Measurements from ENCODE around the gene PSMD10.

PSMD10 gene

GRCh38 chrX:108091264-108091877 lies at the start of gene PSMD10, which contains the start of gene ATG4A:
PSMD10 (minus strand) TSS chrX:108091542; CDS start chrX:108091520, 22 bp downstream.
ATG4A (plus strand) TSS chrX:108091778; CDS start chrX:108091827, 49 bp downstream.
- peak; percentile 63 to 76 for DNase-seq (ENCODE audit: low read depth in 1 of 2, low spot score in 1 of 2)

- DNase-seq (ENCODE audit: low read depth in 1 of 2, low spot score in 1 of 2) = no peak
Observed at GRCh38 chrX:108138814-108139702, 47.7 kb upstream of the PSMD10 start.

DNA sequence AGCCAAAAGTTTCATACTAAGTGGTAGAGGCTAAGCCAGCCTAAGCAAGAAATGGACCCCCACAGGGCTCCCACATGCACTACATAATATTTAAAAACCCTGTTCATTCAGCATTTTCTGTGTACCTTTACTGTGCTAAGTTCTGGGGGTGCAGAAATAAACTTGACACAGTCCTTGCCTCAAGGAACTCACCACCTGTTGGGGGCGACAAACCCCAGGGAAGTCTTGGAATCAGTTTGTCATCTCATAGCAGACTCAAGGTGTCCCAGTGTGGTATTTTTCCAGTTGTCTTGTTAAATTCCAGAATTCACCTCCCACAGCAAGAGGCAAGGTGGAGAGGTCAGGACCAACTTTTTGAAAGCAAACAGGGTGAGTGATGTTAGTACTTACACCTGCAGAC lies 43.4 kb upstream of the PSMD10 start:
- no peak for DNase-seq (ENCODE audit: low read depth in 1 of 2, low spot score in 1 of 2)

DNA sequence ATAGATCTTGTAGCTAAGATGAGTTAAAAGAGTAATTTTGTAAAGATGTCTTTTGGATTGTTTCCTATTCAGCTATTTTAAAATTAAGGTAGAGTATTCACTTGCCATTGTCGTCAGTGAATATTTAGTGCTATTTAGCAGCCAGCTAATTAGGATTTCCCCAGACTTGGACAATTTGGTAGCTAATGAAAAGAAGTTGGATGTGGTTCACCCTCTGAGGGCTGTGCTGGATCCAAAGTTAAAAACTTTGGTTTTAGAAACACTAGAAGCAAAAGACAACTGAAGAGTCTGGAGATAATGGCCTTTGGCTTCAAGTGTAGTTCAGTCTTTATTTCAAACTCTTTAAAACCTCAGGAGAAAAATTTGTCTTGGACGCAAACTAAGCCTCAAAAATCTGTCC lies 41.5 kb upstream of the PSMD10 start:
- no peak for DNase-seq (ENCODE audit: low read depth in 1 of 2, low spot score in 1 of 2)

DNA sequence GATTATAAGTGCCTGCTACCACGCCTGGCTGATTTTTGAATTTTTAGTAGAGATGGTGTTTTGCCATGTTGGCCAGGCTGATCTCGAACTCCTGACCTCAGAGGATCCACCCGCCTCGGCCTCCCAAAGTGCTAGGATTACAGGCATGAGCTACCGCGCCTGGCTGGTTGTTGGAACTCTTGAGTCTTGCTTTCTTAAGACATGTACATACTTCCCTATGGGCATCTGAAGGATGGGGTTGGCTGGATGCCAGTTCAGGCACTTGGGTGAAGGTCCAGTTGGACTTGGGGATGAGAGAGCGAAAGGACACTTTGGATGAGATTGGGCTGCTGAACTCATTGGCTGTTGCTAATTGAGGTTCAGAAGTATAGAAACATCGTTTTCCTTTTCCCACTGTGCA lies 40.7 kb upstream of the PSMD10 start:
- no peak for DNase-seq (ENCODE audit: low read depth in 1 of 2, low spot score in 1 of 2)

DNA sequence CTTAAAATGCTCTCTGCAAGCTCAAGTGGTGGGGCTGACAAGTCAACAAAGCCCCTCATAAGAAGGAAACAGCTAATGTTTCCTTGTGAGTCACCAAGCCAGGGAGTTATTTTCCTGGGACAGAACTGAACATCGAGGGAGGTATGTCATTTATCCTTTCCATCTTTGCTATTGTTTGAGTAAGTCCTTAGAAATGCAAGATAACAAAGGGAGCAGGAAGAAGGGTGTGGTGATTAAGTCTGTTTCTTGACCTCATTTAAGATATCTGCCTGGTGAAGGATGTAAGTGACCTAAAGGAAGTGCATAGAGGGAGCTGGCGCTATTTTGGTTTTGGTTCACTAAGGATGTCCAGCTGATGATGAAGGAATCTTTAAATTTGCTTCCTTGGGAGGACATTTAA lies 40.1 kb upstream of the PSMD10 start:
- DNase-seq (ENCODE audit: low read depth in 1 of 2, low spot score in 1 of 2) = no peak

DNA sequence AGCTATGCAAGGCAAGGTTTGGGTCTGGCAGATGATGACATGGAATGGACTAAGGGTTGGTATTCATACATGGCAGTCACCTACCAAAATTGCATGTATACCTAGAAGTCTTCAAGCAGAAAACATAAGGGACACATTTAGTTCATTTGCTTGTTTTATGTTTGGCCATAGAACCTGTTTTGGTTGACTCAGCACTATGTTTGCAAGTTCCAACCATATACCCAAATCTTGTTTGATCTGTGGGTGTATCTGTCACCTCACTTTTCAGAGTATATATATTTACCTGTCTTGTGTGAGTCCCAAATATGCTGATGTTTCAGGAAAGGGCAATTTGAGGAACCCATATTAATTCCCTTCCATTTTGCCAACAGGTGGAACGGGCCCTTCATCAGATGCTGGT lies 39.5 kb upstream of the PSMD10 start:
- DNase-seq (ENCODE audit: low read depth in 1 of 2, low spot score in 1 of 2) = no peak

DNA sequence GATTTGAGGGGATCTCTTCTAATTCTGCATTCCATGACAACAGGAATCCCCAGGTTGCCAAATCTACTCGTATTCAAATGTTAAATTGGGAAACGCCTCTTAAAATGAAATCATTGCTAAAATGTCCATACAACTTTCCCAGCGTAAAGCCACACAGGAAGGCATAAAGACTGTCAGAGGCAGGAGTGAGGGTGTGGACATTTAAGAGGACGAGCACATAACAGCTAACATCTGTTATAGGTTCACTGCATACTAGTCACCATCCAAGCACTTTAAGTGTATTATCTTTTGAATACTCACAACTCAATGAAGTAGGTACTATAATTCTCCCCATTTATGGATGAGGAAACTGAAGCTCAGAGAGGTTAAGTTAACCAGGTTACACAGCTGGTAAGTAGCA lies 35.8 kb upstream of the PSMD10 start:
- DNase-seq (ENCODE audit: low read depth in 1 of 2, low spot score in 1 of 2) = no peak

DNA sequence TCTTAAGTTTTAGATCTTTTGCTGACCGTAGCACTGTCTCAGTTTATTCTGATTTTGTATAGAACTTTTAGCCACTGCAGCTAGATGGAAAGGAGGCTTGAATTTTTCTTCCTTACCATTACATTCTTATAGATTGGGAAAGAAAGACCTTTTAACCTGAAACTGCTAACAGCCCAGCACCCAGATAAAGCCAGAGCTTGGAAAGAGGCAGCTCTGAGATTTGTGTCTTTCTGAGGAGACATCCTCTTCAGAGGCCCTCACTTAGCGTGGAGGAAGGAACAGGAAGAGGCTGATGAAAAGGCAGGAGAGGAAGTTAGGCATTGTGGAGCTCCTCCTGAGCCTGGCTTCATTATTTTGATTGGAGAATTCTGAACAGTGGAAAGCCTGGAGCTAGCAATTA lies 35.3 kb upstream of the PSMD10 start:
- no peak for DNase-seq (ENCODE audit: low read depth in 1 of 2, low spot score in 1 of 2)

DNA sequence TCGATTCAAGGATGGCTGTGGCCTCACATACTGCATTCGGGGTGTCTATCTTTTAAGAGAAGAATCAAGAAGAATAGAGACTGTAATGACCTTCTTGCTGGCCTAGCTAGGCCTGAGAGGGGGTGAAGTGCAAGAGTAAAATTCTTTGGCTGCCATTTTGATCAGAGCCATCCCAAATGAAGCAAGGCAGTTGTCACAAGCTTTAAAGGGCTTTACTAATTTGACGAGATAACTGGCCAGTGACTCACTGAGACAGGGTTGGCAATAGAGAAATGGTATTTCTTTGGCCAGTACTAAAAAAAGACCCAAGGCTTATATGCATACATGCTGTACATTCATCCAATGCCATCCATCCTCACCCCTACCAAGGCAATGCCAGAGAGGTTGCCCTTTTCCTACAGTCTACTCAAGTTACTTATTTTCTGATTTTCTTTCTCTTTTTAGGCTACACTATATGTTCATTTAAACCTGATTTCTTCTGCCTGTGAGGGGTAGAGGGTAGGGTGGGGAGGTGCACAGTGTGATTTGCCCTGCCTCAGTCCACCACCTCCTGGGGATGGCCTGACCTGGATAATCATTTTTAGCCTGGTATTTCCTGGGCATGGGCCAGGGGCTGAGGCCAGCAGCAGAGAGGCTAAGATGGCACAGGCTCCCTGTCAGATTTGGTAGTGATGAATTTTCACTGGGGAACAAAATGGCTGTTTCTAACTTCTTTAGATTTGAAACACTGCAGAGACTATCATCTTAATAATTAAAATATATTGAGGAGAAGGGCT lies 32.4 kb upstream of the PSMD10 start:
- DNase-seq (ENCODE audit: low read depth in 1 of 2, low spot score in 1 of 2) = no peak

- DNase-seq (ENCODE audit: low read depth in 1 of 2, low spot score in 1 of 2) = no peak
Observed at GRCh38 chrX:108122748-108123147, 31.4 kb upstream of the PSMD10 start.

GRCh38 chrX:108121291-108121690 lies 29.9 kb upstream of the PSMD10 start:
- no peak for DNase-seq (ENCODE audit: low read depth in 1 of 2, low spot score in 1 of 2)

DNA sequence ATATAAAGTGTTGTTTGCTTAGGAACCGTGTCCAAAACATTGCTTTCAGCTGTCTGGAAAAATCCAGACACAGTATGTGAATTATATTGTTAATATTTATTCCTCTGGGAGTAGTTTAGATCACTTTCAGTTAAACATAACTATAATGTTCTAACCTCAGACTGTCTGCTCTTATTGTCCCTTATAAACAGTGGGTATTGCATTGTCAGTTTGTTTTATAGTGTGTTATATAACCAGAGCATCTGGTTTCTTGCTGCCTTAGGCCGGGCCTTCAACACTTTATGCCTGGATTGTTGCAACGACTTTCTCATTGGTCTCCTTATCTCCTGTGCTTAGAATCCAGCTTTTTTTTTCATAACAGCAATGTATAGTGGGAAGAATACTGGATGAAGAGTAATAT lies 26.6 kb upstream of the PSMD10 start:
- DNase-seq (ENCODE audit: low read depth in 1 of 2, low spot score in 1 of 2) = no peak

DNA sequence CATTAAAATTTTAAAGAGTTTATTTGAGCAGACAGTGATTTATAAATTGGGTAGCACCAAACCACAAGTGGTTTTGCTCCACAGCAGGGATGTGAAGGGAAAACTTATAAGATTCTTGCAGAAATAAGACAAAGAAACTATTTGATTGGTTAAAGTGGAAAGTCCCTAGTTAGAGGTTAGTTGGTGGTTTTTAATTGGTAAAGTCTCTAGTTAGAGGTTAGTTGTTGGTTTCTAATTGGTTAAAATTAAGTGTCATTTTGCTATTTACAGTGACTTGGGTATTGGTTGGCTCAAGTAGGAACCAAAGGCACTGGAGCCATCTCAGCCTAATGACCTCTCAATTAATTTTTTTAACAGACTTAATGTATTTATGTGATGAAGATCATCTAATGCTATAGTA lies 23.2 kb upstream of the PSMD10 start:
- no peak for DNase-seq (ENCODE audit: low read depth in 1 of 2, low spot score in 1 of 2)

DNA sequence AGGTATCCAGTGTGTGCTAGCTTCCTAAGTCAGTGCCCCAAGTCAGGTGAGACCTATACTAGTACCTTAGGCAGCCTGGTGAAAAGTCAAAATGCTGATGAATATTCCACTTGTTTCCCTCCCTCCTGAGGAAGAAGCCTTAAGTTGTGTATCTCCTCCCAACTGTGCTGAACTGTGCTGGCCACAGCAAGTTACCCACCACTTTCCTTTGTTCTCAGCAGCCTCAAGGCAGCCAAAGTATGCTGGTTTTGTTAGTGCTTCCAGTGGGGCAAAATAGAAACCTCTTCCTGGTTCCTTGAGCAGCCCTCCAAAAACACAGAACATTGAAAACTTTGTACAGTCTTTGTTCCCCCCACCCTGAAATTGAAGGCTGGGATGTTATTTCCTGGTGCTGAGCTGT lies 14.1 kb upstream of the PSMD10 start:
- no peak for DNase-seq (ENCODE audit: low read depth in 1 of 2, low spot score in 1 of 2)

- DNase-seq (ENCODE audit: low read depth in 1 of 2, low spot score in 1 of 2) = no peak
Observed at GRCh38 chrX:108097380-108097779, 6.0 kb upstream of the PSMD10 start.

GRCh38 chrX:108091878-108092291 lies 543 bp upstream of the PSMD10 start:
- DNase-seq (ENCODE audit: low read depth in 1 of 2, low spot score in 1 of 2) = no peak

GRCh38 chrX:108090491-108091263 lies 665 bp downstream of the PSMD10 start:
- no peak for DNase-seq (ENCODE audit: low read depth in 1 of 2, low spot score in 1 of 2)

GRCh38 chrX:108088511-108088910 lies 2.8 kb downstream of the PSMD10 start:
- DNase-seq (ENCODE audit: low read depth in 1 of 2, low spot score in 1 of 2) = no peak

DNA sequence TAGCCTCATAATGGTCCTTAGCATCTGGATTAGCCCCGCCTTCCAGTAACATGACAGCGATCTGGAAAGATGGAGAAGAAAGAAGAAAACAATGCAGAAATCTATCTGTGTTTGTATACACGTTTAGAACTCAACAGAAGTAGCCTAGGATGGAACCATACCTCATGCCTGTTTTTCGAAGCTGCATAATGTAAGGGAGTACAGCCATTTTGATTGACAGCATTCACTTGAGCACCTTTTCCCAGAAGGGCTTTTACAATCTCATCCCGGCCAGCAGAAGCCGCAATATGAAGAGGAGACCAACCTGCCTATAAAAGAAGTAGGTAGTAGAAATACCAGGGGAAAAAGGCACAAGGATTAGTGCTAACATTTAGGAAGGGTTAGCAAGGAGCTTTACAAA lies 3.5 kb downstream of the PSMD10 start:
- no peak for DNase-seq (ENCODE audit: low read depth in 1 of 2, low spot score in 1 of 2)

DNA sequence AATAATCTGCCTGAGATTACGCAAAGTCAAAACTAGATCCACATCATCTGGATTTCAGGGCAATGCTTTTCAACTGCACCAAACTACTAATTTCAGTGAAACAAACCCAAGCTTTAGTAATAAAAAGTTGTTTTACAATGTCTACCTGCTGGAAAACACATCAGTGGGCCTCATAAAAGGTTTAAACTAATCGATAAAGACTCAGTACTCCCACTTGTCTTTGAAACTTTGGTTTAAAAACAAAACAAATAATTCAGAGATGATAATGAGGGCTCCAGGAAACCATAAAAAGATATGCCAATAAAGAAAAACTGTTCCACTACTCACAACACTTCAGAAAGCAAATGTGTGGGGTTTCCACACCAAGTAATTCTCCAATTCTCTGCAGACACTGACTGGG lies 10.2 kb downstream of the PSMD10 start:
- DNase-seq (ENCODE audit: low read depth in 1 of 2, low spot score in 1 of 2) = no peak

All from activated T-helper 1 cell treated with anti-CD3 and anti-CD28 coated beads, Interleukin-2, amount 50 U/mL, for 16 hours (primary cell).